ENCODE data around the gene SLC19A3. TPM values are rescaled to one million over a fixed set of nuclear protein-coding genes. Genes with fewer than 3 reads are reported as not detected.

The SLC19A3 gene
- total RNA-seq, 1 experiment from 2014 or later: 12.3 TPM

GRCh38 chr2:227642656-227643055 lies 75.2 kb downstream of the SLC19A3 start:
- no peak for DNase-seq (ENCODE audit: extremely low read depth, low read depth)

- DNase-seq (ENCODE audit: extremely low read depth, low read depth): no peak
Observed at GRCh38 chr2:227634201-227634600, 83.6 kb downstream of the SLC19A3 start.

Small RNA genes lying within 50 kb of the gene (small RNA-seq; reads per million reads assigned to genes)
- 0 to 0.02 reads per million in 2 experiments for gene RNA5SP121

Other genes starting within 250 kb of the SLC19A3 start
- 191 and 213 TPM in 2 replicates for gene AGFG1, start 245.9 kb downstream of the SLC19A3 start, total RNA-seq (2014; rRNA removed; shearing (Covaris generic))
- not detected in 2 replicates for gene SCYGR2, start 119.1 kb downstream of the SLC19A3 start, total RNA-seq (2014; rRNA removed; shearing (Covaris generic))
- not detected in 2 replicates for gene SCYGR3, start 103.2 kb downstream of the SLC19A3 start, total RNA-seq (2014; rRNA removed; shearing (Covaris generic))
- gene SCYGR4, start 100.5 kb downstream of the SLC19A3 start, total RNA-seq (2014; rRNA removed; shearing (Covaris generic)): 0.10 and 0.14 TPM in 2 replicates
- not detected in 2 replicates for gene SCYGR5, start 51.2 kb downstream of the SLC19A3 start, total RNA-seq (2014; rRNA removed; shearing (Covaris generic))
- not detected in 2 replicates for gene SCYGR6, start 6.7 kb upstream of the SLC19A3 start, total RNA-seq (2014; rRNA removed; shearing (Covaris generic))
- gene SCYGR7, start 10.3 kb upstream of the SLC19A3 start, total RNA-seq (2014; rRNA removed; shearing (Covaris generic)): not detected in 2 replicates
- not detected in 2 replicates for gene SCYGR8, start 27.9 kb upstream of the SLC19A3 start, total RNA-seq (2014; rRNA removed; shearing (Covaris generic))
- gene CCL20, start 95.8 kb upstream of the SLC19A3 start, total RNA-seq (2014; rRNA removed; shearing (Covaris generic)): 7.1 and 10.8 TPM in 2 replicates
- gene DAW1, start 153.6 kb upstream of the SLC19A3 start, total RNA-seq (2014; rRNA removed; shearing (Covaris generic)): 99.2 and 104 TPM in 2 replicates

Measured in NCI-H460 (cell line).